VCaP (cell line): Measurements from ENCODE around the gene PTPN1.

Experiments
- H3K27ac ChIP-seq: fragments of 450-650 bp; 2 replicates; pipeline ENCODE4 v1.5.1; 2017
- TF ChIP-seq, protein P1 (sequence below): fragments of 450-650 bp; conservative IDR thresholded peaks from 2 replicates; pipeline ENCODE4 v1.5.1; 2017; ENCODE audit warnings: mild to moderate bottlenecking, moderate library complexity

The PTPN1 gene

DNA sequence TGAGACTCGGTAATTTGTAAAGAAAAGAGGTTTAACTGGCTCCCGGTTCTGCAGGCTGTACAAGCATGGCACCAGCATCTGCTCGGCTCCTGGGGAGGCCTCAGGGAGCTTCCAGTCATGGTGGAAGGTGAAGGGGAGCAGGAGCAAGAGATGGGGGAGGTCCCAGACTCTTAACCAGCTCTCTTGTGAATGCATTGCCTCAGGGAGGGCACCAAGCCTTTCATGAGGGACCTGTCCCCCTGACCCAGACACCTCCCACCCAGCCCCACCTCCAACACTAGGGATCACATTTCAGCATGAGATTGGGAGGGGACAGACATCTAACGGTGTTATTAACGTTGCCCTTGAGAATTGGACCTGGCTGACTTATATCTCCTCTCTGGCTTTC, 68.6 kb downstream of the PTPN1 start:
- TF ChIP-seq, protein P1, sequence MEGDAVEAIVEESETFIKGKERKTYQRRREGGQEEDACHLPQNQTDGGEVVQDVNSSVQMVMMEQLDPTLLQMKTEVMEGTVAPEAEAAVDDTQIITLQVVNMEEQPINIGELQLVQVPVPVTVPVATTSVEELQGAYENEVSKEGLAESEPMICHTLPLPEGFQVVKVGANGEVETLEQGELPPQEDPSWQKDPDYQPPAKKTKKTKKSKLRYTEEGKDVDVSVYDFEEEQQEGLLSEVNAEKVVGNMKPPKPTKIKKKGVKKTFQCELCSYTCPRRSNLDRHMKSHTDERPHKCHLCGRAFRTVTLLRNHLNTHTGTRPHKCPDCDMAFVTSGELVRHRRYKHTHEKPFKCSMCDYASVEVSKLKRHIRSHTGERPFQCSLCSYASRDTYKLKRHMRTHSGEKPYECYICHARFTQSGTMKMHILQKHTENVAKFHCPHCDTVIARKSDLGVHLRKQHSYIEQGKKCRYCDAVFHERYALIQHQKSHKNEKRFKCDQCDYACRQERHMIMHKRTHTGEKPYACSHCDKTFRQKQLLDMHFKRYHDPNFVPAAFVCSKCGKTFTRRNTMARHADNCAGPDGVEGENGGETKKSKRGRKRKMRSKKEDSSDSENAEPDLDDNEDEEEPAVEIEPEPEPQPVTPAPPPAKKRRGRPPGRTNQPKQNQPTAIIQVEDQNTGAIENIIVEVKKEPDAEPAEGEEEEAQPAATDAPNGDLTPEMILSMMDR, result no peak
- H3K27ac ChIP-seq, result no peak overlapping the region

- no peak overlapping the region for H3K27ac ChIP-seq
- TF ChIP-seq, protein P1, result no peak
Measured at GRCh38 chr20:50579511-50579910, 69.3 kb downstream of the PTPN1 start.

GRCh38 chr20:50580016-50580747, 70.0 kb downstream of the PTPN1 start:
- no peak overlapping the region for H3K27ac ChIP-seq
- TF ChIP-seq, protein P1, result peak; percentile 91

DNA sequence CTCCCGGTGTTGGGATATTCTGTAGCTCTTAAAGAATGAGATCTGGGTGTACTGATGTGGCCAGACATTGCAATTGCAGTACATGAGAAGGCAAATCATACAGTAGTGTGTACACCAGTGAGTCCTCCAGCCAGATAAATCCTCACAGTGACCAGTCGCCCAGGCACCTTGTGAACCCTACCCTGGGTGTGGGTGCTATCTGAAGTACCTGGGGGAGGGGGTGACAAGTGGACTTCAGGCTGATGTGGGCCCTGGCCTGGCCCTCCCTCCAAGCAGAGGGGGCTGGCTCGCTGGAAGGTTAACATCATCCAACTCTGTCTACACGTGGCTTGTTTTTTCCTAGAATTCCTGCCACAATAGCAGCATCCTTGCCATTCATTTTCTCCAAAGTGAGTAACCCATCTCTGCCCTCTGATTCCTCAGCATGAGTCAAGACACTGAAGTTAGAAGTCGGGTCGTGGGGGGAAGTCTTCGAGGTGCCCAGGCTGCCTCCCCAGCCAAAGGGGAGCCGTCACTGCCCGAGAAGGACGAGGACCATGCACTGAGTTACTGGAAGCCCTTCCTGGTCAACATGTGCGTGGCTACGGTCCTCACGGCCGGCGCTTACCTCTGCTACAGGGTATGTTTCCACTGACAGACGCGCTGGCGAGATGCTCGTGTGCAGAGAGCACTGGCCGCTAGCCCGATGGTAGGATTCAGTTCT, 70.8 kb downstream of the PTPN1 start:
- TF ChIP-seq, protein P1, result no peak
- H3K27ac ChIP-seq, result no peak overlapping the region

GRCh38 chr20:50582092-50582491, 71.9 kb downstream of the PTPN1 start:
- no peak overlapping the region for H3K27ac ChIP-seq
- TF ChIP-seq, protein P1, result no peak

DNA sequence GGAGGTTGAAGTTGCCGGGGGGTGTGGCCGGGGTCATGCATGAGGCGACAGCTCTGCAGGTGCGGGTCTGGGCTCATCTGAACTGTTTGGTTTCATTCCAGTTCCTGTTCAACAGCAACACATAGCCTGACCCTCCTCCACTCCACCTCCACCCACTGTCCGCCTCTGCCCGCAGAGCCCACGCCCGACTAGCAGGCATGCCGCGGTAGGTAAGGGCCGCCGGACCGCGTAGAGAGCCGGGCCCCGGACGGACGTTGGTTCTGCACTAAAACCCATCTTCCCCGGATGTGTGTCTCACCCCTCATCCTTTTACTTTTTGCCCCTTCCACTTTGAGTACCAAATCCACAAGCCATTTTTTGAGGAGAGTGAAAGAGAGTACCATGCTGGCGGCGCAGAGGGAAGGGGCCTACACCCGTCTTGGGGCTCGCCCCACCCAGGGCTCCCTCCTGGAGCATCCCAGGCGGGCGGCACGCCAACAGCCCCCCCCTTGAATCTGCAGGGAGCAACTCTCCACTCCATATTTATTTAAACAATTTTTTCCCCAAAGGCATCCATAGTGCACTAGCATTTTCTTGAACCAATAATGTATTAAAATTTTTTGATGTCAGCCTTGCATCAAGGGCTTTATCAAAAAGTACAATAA, 72.5 kb downstream of the PTPN1 start:
- TF ChIP-seq, protein P1, result no peak
- peak overlapping the region; percentile 47 for H3K27ac ChIP-seq

DNA sequence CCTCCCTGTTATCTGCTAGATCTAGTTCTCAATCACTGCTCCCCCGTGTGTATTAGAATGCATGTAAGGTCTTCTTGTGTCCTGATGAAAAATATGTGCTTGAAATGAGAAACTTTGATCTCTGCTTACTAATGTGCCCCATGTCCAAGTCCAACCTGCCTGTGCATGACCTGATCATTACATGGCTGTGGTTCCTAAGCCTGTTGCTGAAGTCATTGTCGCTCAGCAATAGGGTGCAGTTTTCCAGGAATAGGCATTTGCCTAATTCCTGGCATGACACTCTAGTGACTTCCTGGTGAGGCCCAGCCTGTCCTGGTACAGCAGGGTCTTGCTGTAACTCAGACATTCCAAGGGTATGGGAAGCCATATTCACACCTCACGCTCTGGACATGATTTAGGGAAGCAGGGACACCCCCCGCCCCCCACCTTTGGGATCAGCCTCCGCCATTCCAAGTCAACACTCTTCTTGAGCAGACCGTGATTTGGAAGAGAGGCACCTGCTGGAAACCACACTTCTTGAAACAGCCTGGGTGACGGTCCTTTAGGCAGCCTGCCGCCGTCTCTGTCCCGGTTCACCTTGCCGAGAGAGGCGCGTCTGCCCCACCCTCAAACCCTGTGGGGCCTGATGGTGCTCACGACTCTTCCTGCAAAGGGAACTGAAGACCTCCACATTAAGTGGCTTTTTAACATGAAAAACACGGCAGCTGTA, 73.4 kb downstream of the PTPN1 start:
- peak overlapping the region; percentile 47 for H3K27ac ChIP-seq
- TF ChIP-seq, protein P1, result no peak
